ENCODE measurements around the gene MEF2B.

The MEF2B gene

GRCh38 chr19:19170873-19171672 is 1.0 kb upstream of the MEF2B start:
- Histone ChIP-seq H3K27me3 (ENCODE audit: control insufficient read depth, insufficient read depth, low read length) (peaks cover 45% of the 10 kb centered on the region), H3K4me1 (ENCODE audit: control insufficient read depth, insufficient read depth, low read length) (peaks cover 12% of the 10 kb centered on the region), H3K9me3 (ENCODE audit: control insufficient read depth, insufficient read depth, low read depth, low read length) (no peaks in the 10 kb centered on the region), H3K27ac (ENCODE audit: low read depth, low read length) (no peak overlapping the region), H3K36me3 (ENCODE audit: control insufficient read depth, insufficient read depth, low read length) (no peaks in the 10 kb centered on the region), H3K4me3 (ENCODE audit: low read depth, low read length) (peak overlapping the region; percentile 63; the same call in 1 of the 2 replicates), H3K9ac (ENCODE audit: low read length) (no peak overlapping the region)

GRCh38 chr19:19169236-19170052 is 619 bp downstream of the MEF2B start:
- Histone ChIP-seq H3K36me3 (ENCODE audit: control insufficient read depth, insufficient read depth, low read length) (no peaks in the 10 kb centered on the region), H3K27me3 (ENCODE audit: control insufficient read depth, insufficient read depth, low read length) (peaks cover 45% of the 10 kb centered on the region), H3K9ac (ENCODE audit: low read length) (no peak overlapping the region), H3K4me1 (ENCODE audit: control insufficient read depth, insufficient read depth, low read length) (peaks cover 12% of the 10 kb centered on the region), H3K27ac (ENCODE audit: low read depth, low read length) (no peak overlapping the region), H3K4me3 (ENCODE audit: low read depth, low read length) (peak overlapping the region; percentile 63), H3K9me3 (ENCODE audit: control insufficient read depth, insufficient read depth, low read depth, low read length) (no peaks in the 10 kb centered on the region)

GRCh38 chr19:19167612-19168011 is 2.5 kb downstream of the MEF2B start:
- no peak overlapping the region for H3K27ac ChIP-seq (ENCODE audit: low read depth, low read length)
- peaks cover 45% of the 10 kb centered on the region for H3K27me3 ChIP-seq (ENCODE audit: control insufficient read depth, insufficient read depth, low read length)

DNA sequence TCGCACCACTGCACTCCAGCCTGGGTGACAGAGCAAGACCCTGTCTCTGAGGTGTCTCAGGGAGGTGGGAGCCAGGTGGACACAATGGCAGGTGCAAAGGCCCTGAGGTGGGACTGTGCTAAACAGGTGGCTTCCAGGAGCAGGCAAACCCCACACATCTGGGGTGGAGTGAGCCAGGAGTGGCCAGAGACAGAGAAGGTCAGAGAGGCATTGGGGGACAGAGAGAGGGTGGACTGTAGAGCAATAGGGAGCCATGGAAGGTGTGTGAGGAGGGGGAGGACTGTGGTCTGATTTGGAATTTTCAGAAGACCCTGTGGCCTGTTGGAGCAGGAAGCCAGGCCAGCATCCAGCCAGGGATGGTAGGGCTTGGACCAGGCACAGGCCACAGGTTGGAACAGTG is 4.7 kb downstream of the MEF2B start:
- no peak overlapping the region for H3K27ac ChIP-seq (ENCODE audit: low read depth, low read length)
- H3K9me3 ChIP-seq (ENCODE audit: control insufficient read depth, insufficient read depth, low read depth, low read length): no peaks in the 10 kb centered on the region
- peaks cover 1% of the 10 kb centered on the region; the same call in 1 of the 2 replicates for H3K4me1 ChIP-seq (ENCODE audit: control insufficient read depth, insufficient read depth, low read length)
- no peaks in the 10 kb centered on the region for H3K36me3 ChIP-seq (ENCODE audit: control insufficient read depth, insufficient read depth, low read length)
- peaks cover 27% of the 10 kb centered on the region for H3K27me3 ChIP-seq (ENCODE audit: control insufficient read depth, insufficient read depth, low read length)
- H3K9ac ChIP-seq (ENCODE audit: low read length): no peak overlapping the region
- no peak overlapping the region for H3K4me3 ChIP-seq (ENCODE audit: low read depth, low read length)

More at GRCh38 chr19:19167612-19168011, 2.5 kb downstream of the MEF2B start:
- H3K4me3 ChIP-seq (ENCODE audit: low read depth, low read length): no peak overlapping the region
- peaks cover 12% of the 10 kb centered on the region for H3K4me1 ChIP-seq (ENCODE audit: control insufficient read depth, insufficient read depth, low read length)
- no peaks in the 10 kb centered on the region for H3K9me3 ChIP-seq (ENCODE audit: control insufficient read depth, insufficient read depth, low read depth, low read length)
- H3K9ac ChIP-seq (ENCODE audit: low read length): no peak overlapping the region
- no peaks in the 10 kb centered on the region for H3K36me3 ChIP-seq (ENCODE audit: control insufficient read depth, insufficient read depth, low read length)

GRCh38 chr19:19162495-19162894 is 7.6 kb downstream of the MEF2B start:
- H3K4me1 ChIP-seq (ENCODE audit: control insufficient read depth, insufficient read depth, low read length): no peaks in the 10 kb centered on the region; the same call in 1 of the 2 replicates
- H3K27ac ChIP-seq (ENCODE audit: low read depth, low read length): no peak overlapping the region
- no peak overlapping the region for H3K9ac ChIP-seq (ENCODE audit: low read length)
- H3K4me3 ChIP-seq (ENCODE audit: low read depth, low read length): no peak overlapping the region
- no peaks in the 10 kb centered on the region for H3K36me3 ChIP-seq (ENCODE audit: control insufficient read depth, insufficient read depth, low read length)
- H3K27me3 ChIP-seq (ENCODE audit: control insufficient read depth, insufficient read depth, low read length): peaks cover 2% of the 10 kb centered on the region; the same call in 1 of the 2 replicates
- H3K9me3 ChIP-seq (ENCODE audit: control insufficient read depth, insufficient read depth, low read depth, low read length): no peaks in the 10 kb centered on the region

DNA sequence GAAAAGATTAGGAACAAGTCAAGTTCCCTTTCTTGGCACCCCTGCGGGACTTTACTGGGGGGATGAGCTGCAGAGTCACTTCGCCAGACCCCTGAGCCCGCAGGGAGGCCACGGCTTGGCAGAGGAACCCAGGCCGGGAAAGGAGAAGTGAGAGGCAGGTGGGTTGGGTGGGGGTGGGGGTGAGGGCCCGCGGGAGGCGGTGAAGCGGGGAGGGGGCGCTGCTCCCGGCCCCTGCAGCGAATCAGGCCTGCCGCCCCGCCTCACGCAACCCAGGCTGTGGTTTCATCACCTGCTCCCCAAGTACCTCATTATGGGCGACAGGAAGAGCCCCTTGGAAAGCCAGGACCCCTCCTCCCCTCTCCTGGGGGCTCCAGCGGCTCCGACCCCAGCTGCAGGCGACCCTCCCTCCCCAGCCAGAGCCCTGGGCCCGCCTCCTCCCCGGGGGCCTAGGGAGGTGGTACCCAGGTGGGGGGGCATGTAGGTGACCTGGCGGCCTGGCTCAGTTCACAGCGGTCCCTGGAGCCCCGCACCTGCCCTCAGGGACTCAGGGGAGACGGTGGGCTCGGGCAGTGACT is 9.5 kb downstream of the MEF2B start:
- Histone ChIP-seq H3K27ac (ENCODE audit: low read depth, low read length) (peak overlapping the region; percentile 77; the same call in 1 of the 2 replicates), H3K9ac (ENCODE audit: low read length) (peak overlapping the region; percentile 52), H3K4me3 (ENCODE audit: low read depth, low read length) (no peak overlapping the region; the same call in 1 of the 2 replicates)

GRCh38 chr19:19159534-19159933 is 10.5 kb downstream of the MEF2B start:
- Histone ChIP-seq H3K36me3 (ENCODE audit: control insufficient read depth, insufficient read depth, low read length) (no peaks in the 10 kb centered on the region), H3K27ac (ENCODE audit: low read depth, low read length) (no peak overlapping the region), H3K4me3 (ENCODE audit: low read depth, low read length) (no peak overlapping the region), H3K9ac (ENCODE audit: low read length) (no peak overlapping the region), H3K9me3 (ENCODE audit: control insufficient read depth, insufficient read depth, low read depth, low read length) (no peaks in the 10 kb centered on the region), H3K27me3 (ENCODE audit: control insufficient read depth, insufficient read depth, low read length) (no peaks in the 10 kb centered on the region), H3K4me1 (ENCODE audit: control insufficient read depth, insufficient read depth, low read length) (no peaks in the 10 kb centered on the region; the same call in 1 of the 2 replicates)

More for the DNA sequence above, 9.5 kb downstream of the MEF2B start:
- no peaks in the 10 kb centered on the region for H3K27me3 ChIP-seq (ENCODE audit: control insufficient read depth, insufficient read depth, low read length)
- no peaks in the 10 kb centered on the region for H3K36me3 ChIP-seq (ENCODE audit: control insufficient read depth, insufficient read depth, low read length)
- no peaks in the 10 kb centered on the region for H3K9me3 ChIP-seq (ENCODE audit: control insufficient read depth, insufficient read depth, low read depth, low read length)
- no peaks in the 10 kb centered on the region; the same call in 1 of the 2 replicates for H3K4me1 ChIP-seq (ENCODE audit: control insufficient read depth, insufficient read depth, low read length)

- H3K9me3 ChIP-seq (ENCODE audit: control insufficient read depth, insufficient read depth, low read depth, low read length): no peaks in the 10 kb centered on the region
- no peaks in the 10 kb centered on the region; the same call in 1 of the 2 replicates for H3K4me1 ChIP-seq (ENCODE audit: control insufficient read depth, insufficient read depth, low read length)
- no peak overlapping the region for H3K9ac ChIP-seq (ENCODE audit: low read length)
- H3K4me3 ChIP-seq (ENCODE audit: low read depth, low read length): no peak overlapping the region
- no peaks in the 10 kb centered on the region for H3K36me3 ChIP-seq (ENCODE audit: control insufficient read depth, insufficient read depth, low read length)
- no peak overlapping the region for H3K27ac ChIP-seq (ENCODE audit: low read depth, low read length)
- no peaks in the 10 kb centered on the region for H3K27me3 ChIP-seq (ENCODE audit: control insufficient read depth, insufficient read depth, low read length)
Observed at GRCh38 chr19:19157808-19158207, 12.3 kb downstream of the MEF2B start.

- H3K27ac ChIP-seq (ENCODE audit: low read depth, low read length): no peak overlapping the region
- no peaks in the 10 kb centered on the region; the same call in 1 of the 2 replicates for H3K4me1 ChIP-seq (ENCODE audit: control insufficient read depth, insufficient read depth, low read length)
- no peaks in the 10 kb centered on the region for H3K9me3 ChIP-seq (ENCODE audit: control insufficient read depth, insufficient read depth, low read depth, low read length)
- no peaks in the 10 kb centered on the region for H3K27me3 ChIP-seq (ENCODE audit: control insufficient read depth, insufficient read depth, low read length)
- H3K36me3 ChIP-seq (ENCODE audit: control insufficient read depth, insufficient read depth, low read length): no peaks in the 10 kb centered on the region
- H3K4me3 ChIP-seq (ENCODE audit: low read depth, low read length): no peak overlapping the region
- no peak overlapping the region for H3K9ac ChIP-seq (ENCODE audit: low read length)
Observed at GRCh38 chr19:19155495-19156219, 14.4 kb downstream of the MEF2B start.

DNA sequence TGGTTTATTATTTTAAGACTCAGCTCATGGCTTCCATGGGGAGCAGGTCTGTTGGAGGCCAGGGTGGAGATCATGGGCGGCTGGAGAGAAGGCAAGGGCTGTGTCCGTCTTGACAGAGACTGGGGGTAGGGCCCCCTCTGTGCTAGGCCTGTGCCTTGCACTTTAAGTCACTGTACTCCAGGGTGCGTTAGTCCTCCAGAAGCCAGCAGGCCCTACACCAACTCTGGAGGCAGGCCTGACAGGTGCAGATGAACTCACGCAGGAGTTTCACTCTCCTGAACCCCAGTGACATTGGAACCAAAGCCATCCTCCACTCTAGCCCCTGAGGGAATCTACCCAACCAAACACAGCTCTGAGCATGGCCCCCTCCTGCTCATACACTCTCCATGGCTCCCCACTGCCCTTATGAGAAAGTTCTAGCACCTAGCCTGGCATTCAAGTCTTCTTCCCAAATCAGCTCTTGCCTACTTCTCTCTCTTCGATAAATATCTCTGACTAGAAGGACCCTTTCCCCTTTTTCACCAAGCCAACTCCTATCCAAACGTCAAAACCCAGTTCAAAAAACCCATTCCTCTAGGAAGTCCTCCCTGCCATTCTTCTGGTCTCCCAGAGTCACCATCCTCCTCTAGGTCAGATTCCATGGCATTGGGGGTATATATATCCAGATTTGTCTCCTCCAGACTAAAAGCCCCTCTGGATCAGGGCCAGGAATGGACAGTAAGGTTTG is 15.1 kb downstream of the MEF2B start:
- no peak overlapping the region for H3K9ac ChIP-seq (ENCODE audit: low read length)
- H3K9me3 ChIP-seq (ENCODE audit: control insufficient read depth, insufficient read depth, low read depth, low read length): no peaks in the 10 kb centered on the region
- H3K4me1 ChIP-seq (ENCODE audit: control insufficient read depth, insufficient read depth, low read length): no peaks in the 10 kb centered on the region
- H3K36me3 ChIP-seq (ENCODE audit: control insufficient read depth, insufficient read depth, low read length): no peaks in the 10 kb centered on the region
- no peak overlapping the region for H3K4me3 ChIP-seq (ENCODE audit: low read depth, low read length)
- H3K27me3 ChIP-seq (ENCODE audit: control insufficient read depth, insufficient read depth, low read length): no peaks in the 10 kb centered on the region
- H3K27ac ChIP-seq (ENCODE audit: low read depth, low read length): no peak overlapping the region
